ENCODE data around the gene FOXN4.

- TF ChIP-seq NR2C2 (CRISPR knock-in tag; IDR thresholded peaks at IDR 0.05) = no peak
- no peak for TF ChIP-seq ERG (CRISPR knock-in tag; IDR thresholded peaks at IDR 0.05)
- TF ChIP-seq CTCF (IDR thresholded peaks at IDR 0.05) = no peak
- no peak for TF ChIP-seq CBFB (CRISPR knock-in tag; IDR thresholded peaks at IDR 0.05; ENCODE audit: low read depth)
- no peak for TF ChIP-seq USF2 (CRISPR knock-in tag; IDR thresholded peaks at IDR 0.05)
- no peak for TF ChIP-seq ESRRA (CRISPR knock-in tag; IDR thresholded peaks at IDR 0.05; ENCODE audit: borderline replicate concordance)
- no peak for TF ChIP-seq ZNF532 (CRISPR knock-in tag; IDR thresholded peaks at IDR 0.05; ENCODE audit: borderline replicate concordance)
Observed at GRCh38 chr12:109299849-109300248, 9.2 kb downstream of the FOXN4 start.

Measured in WTC11 (cell line).